Muscle of leg (tissue), 11 donors: Measurements from ENCODE around the gene SYCP1. TPM values are rescaled to one million over a fixed set of nuclear protein-coding genes. Genes with fewer than 3 reads are reported as not detected.
"Not testable (repeated sequence)": the region's sequence is repeated elsewhere in the genome, so short reads cannot be mapped to it uniquely, and the experiment has no call there.

Experiments used
- DNase-seq: peaks from one replicate; pipeline ENCODE4 v3.0.0; 2013
- H3K27ac ChIP-seq: one replicate; pipeline ENCODE4 v1.5.1; 2013; ENCODE audit warnings: mild to moderate bottlenecking, low read length, control low read depth
- H3K27me3 ChIP-seq: one replicate; pipeline ENCODE4 v1.6.1; 2013; ENCODE audit warnings: low read length; ENCODE audit not compliant: control insufficient read depth, insufficient read depth
- H3K36me3 ChIP-seq: one replicate; pipeline ENCODE4 v1.6.1; 2013; ENCODE audit warnings: low read length; ENCODE audit not compliant: control insufficient read depth, insufficient read depth
- H3K4me1 ChIP-seq: one replicate; pipeline ENCODE4 v1.6.1; 2013; ENCODE audit warnings: low read length; ENCODE audit not compliant: control insufficient read depth, insufficient read depth
- H3K4me3 ChIP-seq: one replicate; pipeline ENCODE4 v1.5.1; 2013; ENCODE audit warnings: low read length, control low read depth
- H3K9me3 ChIP-seq: replicated peaks from 2 replicates; pipeline ENCODE4 v1.6.1; 2013; ENCODE audit warnings: low read depth, low read length; ENCODE audit not compliant: control insufficient read depth
- WGBS: methylation state at CpG from one replicate; pipeline ENCODE4 v1.1.5; 2013; ENCODE audit warnings: missing lambda C conversion rate; ENCODE audit not compliant: insufficient coverage; 5-methylcytosine and 5-hydroxymethylcytosine counted together
- polyA plus RNA-seq, 8 donors: library from polyadenylated mRNA; unstranded; fragments of 120-200 nt; gene quantifications; one replicate each; pipeline versions ENCODE4 v1.2.1 to v1.2.3, GENCODE V29; 2013; ENCODE audit warnings: inconsistent platforms in 1 of 8, low replicate concordance in 1 of 8; ENCODE audit not compliant: insufficient read length in 8 of 8, insufficient read depth in 1 of 8
- total RNA-seq: library from RNA; stranded (reverse); fragments of 120-200 nt; gene quantifications from one replicate; pipeline ENCODE4 v1.2.4, GENCODE V29; 2013

The SYCP1 gene
- total and polyA plus RNA-seq, 9 donors: not detected

DNA sequence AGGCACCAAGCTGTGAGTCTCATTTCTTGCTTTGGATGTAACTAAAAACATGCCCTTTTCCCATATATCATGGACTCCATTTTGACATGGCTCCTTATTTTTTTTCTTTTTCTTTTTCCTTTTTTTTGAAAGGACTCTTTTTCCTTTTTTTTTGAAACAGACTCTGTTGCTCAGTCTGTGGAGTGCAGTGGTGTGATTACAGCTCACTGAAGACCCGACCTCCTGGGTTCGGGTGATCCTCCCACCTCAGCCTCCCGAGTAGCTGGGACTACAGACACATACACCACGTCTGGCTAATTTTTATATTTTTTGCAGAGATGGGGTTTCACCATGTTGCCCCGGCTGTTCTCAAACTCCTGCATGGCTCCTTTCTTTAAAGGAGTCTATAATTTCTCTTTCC lies 10.4 kb upstream of the SYCP1 start:
- no peak overlapping the region for H3K4me3 ChIP-seq
- DNase-seq: no peak
- H3K27ac ChIP-seq: no peak overlapping the region
- H3K4me1 ChIP-seq: no peaks in the 10 kb centered on the region
- 100% methylated on average over 1 of the region's 5 CpGs for WGBS
- peaks cover 3% of the 10 kb centered on the region for H3K27me3 ChIP-seq
- H3K9me3 ChIP-seq: no peaks in the 10 kb centered on the region
- H3K36me3 ChIP-seq: no peaks in the 10 kb centered on the region

DNA sequence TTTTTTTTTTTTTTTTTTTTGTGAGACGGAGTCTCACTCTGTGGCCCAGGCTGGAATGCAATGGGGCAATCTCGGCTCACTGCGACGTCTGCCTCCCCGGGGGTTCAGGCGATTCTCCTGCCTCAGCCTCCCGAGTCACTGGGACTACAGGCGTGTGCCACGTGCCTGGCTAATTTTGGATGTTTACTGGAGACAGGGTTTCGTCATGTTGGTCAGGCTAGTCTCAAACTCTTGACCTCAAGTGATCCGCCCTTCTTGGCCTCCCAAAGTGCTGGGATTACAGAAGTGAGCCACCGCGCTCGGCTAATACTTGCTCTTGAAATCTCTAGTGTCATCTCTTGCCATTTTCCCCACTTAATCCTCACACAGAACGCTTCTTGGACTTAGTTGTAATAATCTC lies 1.1 kb upstream of the SYCP1 start:
- WGBS: 83% methylated on average over 13 of the region's 15 CpGs
- no peaks in the 10 kb centered on the region for H3K4me1 ChIP-seq
- no peak overlapping the region for H3K4me3 ChIP-seq
- DNase-seq: no peak
- no peaks in the 10 kb centered on the region for H3K36me3 ChIP-seq
- H3K9me3 ChIP-seq: no peaks in the 10 kb centered on the region
- H3K27ac ChIP-seq: no peak overlapping the region
- H3K27me3 ChIP-seq: peaks cover 16% of the 10 kb centered on the region

DNA sequence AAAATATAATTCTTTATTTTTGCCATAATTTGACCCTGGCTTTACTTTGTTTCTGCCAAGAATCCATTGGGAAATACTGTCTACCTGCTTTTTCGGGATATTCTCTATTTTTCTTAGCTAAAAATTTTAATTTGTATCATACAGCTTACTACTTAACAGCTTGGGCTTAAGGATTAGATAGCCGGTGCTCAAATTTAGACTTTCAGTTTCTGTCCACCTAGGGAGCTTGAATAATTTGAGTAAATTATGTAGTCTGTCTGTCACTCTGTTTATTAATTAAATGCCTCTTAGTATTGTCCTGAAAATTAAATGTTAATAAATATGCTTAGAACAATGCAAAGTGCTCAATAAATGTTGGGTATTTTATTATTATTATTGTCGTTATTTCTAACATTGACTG lies 6.7 kb downstream of the SYCP1 start:
- Histone ChIP-seq H3K36me3 (no peaks in the 10 kb centered on the region), H3K27ac (no peak overlapping the region), H3K4me1 (no peaks in the 10 kb centered on the region), H3K4me3 (no peak overlapping the region), H3K9me3 (no peaks in the 10 kb centered on the region), H3K27me3 (peaks cover 3% of the 10 kb centered on the region)
- DNase-seq: no peak
- no CpG with 5 or more reads among the region's 3 CpGs for WGBS

DNA sequence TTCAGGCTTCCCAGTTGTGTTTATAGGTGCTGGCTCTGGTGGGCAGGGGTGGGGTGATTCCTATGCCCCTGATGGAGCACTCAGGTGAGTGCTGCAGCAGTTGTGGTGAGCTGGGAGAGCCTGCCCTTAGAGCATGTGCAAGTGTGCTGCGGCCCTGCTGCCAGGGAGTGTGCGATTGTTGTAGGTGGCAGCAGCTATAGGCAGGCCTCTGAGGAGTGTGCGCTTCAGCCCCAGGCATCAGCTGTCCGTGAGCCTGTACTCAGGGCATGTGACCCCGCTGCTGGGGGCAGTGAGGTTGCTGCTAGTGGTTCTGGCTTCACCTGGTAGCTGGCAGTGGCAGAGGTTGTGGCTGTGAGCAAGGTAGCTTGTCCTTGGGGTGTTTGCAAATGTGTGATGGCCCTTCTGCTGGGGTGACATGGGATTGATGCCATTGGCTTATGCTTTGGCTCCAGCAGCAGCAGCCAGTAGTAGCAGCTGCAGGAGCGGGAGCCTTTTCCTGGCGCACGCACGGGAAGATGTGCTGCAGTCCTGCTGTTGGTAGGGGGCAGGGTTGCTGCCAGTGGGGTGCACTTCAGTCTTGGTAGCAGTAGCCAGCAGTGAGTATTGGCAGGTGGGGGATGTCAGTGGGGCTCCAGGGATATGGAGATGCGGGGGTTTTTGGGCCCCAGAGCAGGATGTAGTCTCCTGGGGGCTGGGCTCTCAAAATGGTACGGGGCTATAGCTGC lies 37.7 kb downstream of the SYCP1 start:
- H3K36me3 ChIP-seq: no peaks in the 10 kb centered on the region
- 62% methylated on average over 9 of the region's 11 CpGs for WGBS
- no peak overlapping the region for H3K4me3 ChIP-seq
- no peak overlapping the region for H3K27ac ChIP-seq
- no peaks in the 10 kb centered on the region for H3K27me3 ChIP-seq
- DNase-seq: no peak
- no peaks in the 10 kb centered on the region for H3K4me1 ChIP-seq
- H3K9me3 ChIP-seq: no peaks in the 10 kb centered on the region

DNA sequence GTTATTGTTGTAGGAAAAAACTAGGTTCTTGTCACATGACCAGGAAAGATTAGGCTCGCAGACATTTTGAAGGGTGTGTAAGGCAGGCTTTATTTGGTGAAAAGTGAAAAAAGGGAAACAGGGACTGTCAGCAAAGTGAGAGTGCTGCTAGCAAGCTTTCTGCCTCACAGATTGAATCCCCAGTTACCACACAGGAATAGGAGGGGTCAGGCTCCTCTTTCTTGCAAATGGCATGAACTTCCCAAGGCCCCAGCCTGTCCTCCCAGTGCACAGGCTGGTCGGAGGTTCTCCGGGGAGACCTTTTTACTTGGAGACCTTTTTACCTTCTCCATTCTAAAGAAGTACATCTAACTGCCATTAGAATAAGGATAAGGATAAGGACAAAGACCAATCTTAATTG lies 42.1 kb downstream of the SYCP1 start:
- H3K27me3 ChIP-seq: no peaks in the 10 kb centered on the region
- H3K4me1 ChIP-seq: no peaks in the 10 kb centered on the region
- H3K4me3 ChIP-seq: no peak overlapping the region
- no peaks in the 10 kb centered on the region for H3K36me3 ChIP-seq
- no peak for DNase-seq
- no peak overlapping the region for H3K27ac ChIP-seq
- no peaks in the 10 kb centered on the region for H3K9me3 ChIP-seq
- WGBS: 75% methylated on average over 1 of the region's 3 CpGs

DNA sequence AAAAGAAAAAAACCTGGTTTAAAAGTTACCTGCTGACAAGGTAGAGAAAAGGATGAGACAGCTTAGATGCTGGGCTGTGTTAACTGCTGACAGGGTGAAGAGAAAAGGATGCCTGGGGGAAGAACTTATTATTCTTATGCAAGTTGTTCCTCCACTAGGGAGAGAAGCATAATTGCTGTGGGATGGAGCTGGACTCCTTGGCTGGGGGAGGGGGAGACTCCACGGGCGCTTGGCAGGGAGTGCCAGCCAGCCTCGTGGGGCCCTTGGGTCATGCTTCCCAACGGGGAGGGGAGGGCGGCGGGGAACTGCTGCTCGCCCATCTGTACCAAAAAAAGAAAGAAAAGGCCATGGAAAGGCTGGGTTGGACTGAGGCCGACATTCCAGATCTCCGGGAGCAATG lies 47.2 kb downstream of the SYCP1 start:
- WGBS: 22% methylated on average over 5 of the region's 9 CpGs
- no peak for DNase-seq
- Histone ChIP-seq H3K9me3 (no peaks in the 10 kb centered on the region), H3K4me1 (no peaks in the 10 kb centered on the region), H3K36me3 (no peaks in the 10 kb centered on the region), H3K4me3 (no peak overlapping the region), H3K27me3 (no peaks in the 10 kb centered on the region), H3K27ac (no peak overlapping the region)

DNA sequence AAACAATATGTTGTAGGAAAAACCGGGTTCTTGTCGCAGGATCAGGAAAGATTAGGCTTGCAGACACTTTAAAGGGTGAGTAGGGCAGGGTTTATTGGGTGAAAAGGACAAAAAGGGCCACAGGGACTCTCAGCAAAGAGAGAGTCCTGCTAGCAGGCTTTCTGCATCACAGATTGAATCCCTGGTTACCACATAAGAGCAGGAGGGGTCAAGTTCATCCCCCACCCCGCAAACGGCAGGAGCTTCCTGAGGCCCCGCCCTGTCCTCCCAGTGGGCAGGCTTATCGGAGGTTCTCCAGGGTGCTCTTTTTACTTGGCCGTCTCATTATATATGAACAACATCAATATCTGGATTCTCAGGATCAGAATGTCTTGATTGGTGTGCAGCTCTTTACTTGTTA lies 47.7 kb downstream of the SYCP1 start:
- Histone ChIP-seq H3K4me3 (no peak overlapping the region), H3K27me3 (no peaks in the 10 kb centered on the region), H3K4me1 (no peaks in the 10 kb centered on the region), H3K36me3 (no peaks in the 10 kb centered on the region), H3K9me3 (no peaks in the 10 kb centered on the region), H3K27ac (no peak overlapping the region)
- WGBS: 80% methylated on average over 1 of the region's 7 CpGs
- DNase-seq: no peak

DNA sequence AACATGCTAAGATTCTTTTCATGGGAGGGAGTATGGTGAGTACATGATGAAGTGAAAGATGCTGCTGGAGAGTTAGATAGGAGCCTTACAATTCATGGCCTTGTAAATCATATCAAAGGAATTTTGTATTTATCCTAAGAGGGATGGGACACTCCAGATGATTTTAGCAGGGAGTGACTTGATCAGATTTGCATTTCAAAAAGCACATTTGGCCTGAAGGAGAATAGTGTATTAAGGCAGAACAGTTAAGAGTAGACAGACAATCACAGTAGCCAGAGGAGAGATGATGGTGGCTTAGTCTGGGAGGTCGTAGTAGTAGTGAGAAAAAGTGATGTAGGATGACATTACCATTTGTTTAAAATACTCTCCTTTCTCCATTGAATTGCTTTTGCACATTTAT lies 48.8 kb downstream of the SYCP1 start:
- H3K4me1 ChIP-seq: no peaks in the 10 kb centered on the region
- no peaks in the 10 kb centered on the region for H3K27me3 ChIP-seq
- DNase-seq: no peak
- no peaks in the 10 kb centered on the region for H3K9me3 ChIP-seq
- no peaks in the 10 kb centered on the region for H3K36me3 ChIP-seq
- no CpG with 5 or more reads among the region's 1 CpG for WGBS
- no peak overlapping the region for H3K4me3 ChIP-seq
- no peak overlapping the region for H3K27ac ChIP-seq

DNA sequence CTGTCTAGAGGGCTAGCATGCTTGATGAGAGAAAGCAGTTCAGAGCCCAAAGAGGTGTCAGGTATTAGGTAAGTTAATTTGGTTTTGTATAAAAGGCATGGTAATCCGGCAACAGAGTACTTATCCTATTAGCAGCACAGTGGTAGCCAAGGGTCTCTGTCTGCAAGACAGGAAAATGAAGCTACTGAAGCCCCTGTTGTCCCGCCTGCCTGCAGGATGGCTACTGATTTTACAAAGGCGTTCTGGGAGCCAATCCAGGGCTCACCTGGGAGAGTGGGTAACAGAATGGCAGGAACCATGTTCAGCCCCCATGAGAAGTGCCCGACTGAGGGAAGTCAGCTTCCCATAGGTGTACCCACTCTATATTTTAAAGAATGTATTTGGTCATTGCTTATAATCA lies 61.1 kb downstream of the SYCP1 start:
- no CpG with 5 or more reads among the region's 4 CpGs for WGBS
- not testable (repeated sequence) for H3K36me3 ChIP-seq, H3K27ac ChIP-seq, DNase-seq, H3K4me1 ChIP-seq, H3K4me3 ChIP-seq, H3K27me3 ChIP-seq, H3K9me3 ChIP-seq

DNA sequence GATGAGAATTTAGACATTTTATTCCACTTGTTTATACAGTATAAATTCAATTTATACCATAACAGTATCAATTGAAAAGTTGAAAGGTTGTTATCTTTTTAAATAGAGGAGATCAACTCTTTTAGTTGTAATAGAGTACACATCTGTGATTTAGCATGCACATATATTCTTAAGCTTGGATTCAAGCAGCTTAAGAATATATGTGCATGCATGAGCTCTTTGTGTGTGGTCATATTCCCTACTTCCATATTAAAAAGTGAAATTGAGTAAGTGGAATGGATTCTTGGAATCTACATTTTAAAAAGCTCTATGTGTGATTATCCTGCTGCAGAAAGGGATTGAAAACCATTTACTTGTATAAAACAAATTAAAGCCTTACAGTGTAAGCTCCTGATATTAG lies 71.9 kb downstream of the SYCP1 start:
- H3K27me3 ChIP-seq: no peaks in the 10 kb centered on the region
- no peak for DNase-seq
- no peaks in the 10 kb centered on the region for H3K4me1 ChIP-seq
- H3K27ac ChIP-seq: no peak overlapping the region
- H3K36me3 ChIP-seq: no peaks in the 10 kb centered on the region
- H3K9me3 ChIP-seq: no peaks in the 10 kb centered on the region
- H3K4me3 ChIP-seq: no peak overlapping the region

DNA sequence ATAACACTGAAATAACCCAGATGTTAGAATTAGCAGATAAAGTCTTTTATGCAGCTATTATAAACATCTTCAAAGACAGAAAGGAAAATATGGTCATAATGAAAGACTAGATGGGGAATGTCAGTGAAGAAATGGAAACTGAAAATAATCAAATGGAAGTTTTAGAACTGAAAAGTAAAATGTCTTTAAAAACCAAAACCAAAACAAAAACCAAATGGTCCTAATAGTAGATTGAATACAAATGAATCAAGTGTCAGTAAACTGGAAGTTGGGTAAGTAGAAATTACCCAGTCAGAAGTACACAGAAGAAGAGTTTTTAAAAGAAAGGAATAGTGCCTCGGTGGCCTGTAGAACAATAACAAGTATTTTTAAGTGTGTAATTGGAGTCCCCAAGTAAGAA lies 72.7 kb downstream of the SYCP1 start:
- Histone ChIP-seq H3K4me1 (no peaks in the 10 kb centered on the region), H3K27me3 (no peaks in the 10 kb centered on the region), H3K9me3 (no peaks in the 10 kb centered on the region), H3K36me3 (no peaks in the 10 kb centered on the region), H3K4me3 (no peak overlapping the region), H3K27ac (no peak overlapping the region)
- 83% methylated on average over 1 of the region's 1 CpG for WGBS
- no peak for DNase-seq
